GM23338 (cell line): ENCODE results near the gene LRSAM1.
A peak's percentile ranks its signal among the peaks of the same experiment; 100 is the strongest.

Experiments used
- CREB1 ChIP-seq: fragments of 250-450 bp; sonication (Bioruptor Pico); IDR thresholded peaks from 2 replicates; pipeline ENCODE4 v1.5.0; 2020; ENCODE audit warnings: low read depth, mild to moderate bottlenecking, moderate library complexity
- CTCF ChIP-seq, 2 experiments: fragments of 200-600 bp in 1 of 2; sonication (generic) in 1 of 2; conservative IDR thresholded peaks; 2 replicates each; pipeline versions ENCODE4 v1.5.1 to v1.6.1; 2016 to 2017; ENCODE audit warnings: antibody characterized with exemption in 2 of 2, low read depth in 2 of 2, mild to moderate bottlenecking in 2 of 2, moderate library complexity in 1 of 2
- EZH2 ChIP-seq: fragments of 200-600 bp; sonication (generic); IDR thresholded peaks from one replicate; pipeline ENCODE4 v1.8.0; 2017; ENCODE audit warnings: antibody characterized with exemption, mild to moderate bottlenecking, low read depth; ENCODE audit not compliant: unreplicated experiment
- EZH2phosphoT487 ChIP-seq: fragments of 200-600 bp; sonication (generic); IDR thresholded peaks from one replicate; pipeline ENCODE4 v1.8.1; 2018; ENCODE audit warnings: antibody characterized with exemption; ENCODE audit not compliant: unreplicated experiment
- JUNB ChIP-seq: IDR thresholded peaks from one replicate; pipeline ENCODE4 v1.6.1; 2016; ENCODE audit warnings: antibody characterized with exemption; ENCODE audit not compliant: unreplicated experiment
- POLR2AphosphoS5 ChIP-seq: IDR thresholded peaks from 2 replicates; pipeline ENCODE4 v1.6.1; 2016; ENCODE audit warnings: antibody characterized with exemption, low read depth
- TF ChIP-seq, protein P1 (sequence below): fragments of 250-450 bp; sonication (Bioruptor Pico); IDR thresholded peaks from 2 replicates; pipeline ENCODE4 v1.5.0; 2020; ENCODE audit warnings: mild to moderate bottlenecking, moderate library complexity

GRCh38 chr9:127485995-127486394, 34.7 kb downstream of the LRSAM1 start:
- peak; percentile 15 to 27; a peak in 1 of 4 replicates for TF ChIP-seq CTCF (conservative IDR thresholded peaks at IDR 0.05; ENCODE audit: low read depth in 2 of 2)
- no peak for TF ChIP-seq CREB1 (CRISPR knock-in tag)
- no peak for TF ChIP-seq POLR2AphosphoS5
- no peak for TF ChIP-seq EZH2
- no peak for TF ChIP-seq EZH2phosphoT487
- TF ChIP-seq, protein P1, sequence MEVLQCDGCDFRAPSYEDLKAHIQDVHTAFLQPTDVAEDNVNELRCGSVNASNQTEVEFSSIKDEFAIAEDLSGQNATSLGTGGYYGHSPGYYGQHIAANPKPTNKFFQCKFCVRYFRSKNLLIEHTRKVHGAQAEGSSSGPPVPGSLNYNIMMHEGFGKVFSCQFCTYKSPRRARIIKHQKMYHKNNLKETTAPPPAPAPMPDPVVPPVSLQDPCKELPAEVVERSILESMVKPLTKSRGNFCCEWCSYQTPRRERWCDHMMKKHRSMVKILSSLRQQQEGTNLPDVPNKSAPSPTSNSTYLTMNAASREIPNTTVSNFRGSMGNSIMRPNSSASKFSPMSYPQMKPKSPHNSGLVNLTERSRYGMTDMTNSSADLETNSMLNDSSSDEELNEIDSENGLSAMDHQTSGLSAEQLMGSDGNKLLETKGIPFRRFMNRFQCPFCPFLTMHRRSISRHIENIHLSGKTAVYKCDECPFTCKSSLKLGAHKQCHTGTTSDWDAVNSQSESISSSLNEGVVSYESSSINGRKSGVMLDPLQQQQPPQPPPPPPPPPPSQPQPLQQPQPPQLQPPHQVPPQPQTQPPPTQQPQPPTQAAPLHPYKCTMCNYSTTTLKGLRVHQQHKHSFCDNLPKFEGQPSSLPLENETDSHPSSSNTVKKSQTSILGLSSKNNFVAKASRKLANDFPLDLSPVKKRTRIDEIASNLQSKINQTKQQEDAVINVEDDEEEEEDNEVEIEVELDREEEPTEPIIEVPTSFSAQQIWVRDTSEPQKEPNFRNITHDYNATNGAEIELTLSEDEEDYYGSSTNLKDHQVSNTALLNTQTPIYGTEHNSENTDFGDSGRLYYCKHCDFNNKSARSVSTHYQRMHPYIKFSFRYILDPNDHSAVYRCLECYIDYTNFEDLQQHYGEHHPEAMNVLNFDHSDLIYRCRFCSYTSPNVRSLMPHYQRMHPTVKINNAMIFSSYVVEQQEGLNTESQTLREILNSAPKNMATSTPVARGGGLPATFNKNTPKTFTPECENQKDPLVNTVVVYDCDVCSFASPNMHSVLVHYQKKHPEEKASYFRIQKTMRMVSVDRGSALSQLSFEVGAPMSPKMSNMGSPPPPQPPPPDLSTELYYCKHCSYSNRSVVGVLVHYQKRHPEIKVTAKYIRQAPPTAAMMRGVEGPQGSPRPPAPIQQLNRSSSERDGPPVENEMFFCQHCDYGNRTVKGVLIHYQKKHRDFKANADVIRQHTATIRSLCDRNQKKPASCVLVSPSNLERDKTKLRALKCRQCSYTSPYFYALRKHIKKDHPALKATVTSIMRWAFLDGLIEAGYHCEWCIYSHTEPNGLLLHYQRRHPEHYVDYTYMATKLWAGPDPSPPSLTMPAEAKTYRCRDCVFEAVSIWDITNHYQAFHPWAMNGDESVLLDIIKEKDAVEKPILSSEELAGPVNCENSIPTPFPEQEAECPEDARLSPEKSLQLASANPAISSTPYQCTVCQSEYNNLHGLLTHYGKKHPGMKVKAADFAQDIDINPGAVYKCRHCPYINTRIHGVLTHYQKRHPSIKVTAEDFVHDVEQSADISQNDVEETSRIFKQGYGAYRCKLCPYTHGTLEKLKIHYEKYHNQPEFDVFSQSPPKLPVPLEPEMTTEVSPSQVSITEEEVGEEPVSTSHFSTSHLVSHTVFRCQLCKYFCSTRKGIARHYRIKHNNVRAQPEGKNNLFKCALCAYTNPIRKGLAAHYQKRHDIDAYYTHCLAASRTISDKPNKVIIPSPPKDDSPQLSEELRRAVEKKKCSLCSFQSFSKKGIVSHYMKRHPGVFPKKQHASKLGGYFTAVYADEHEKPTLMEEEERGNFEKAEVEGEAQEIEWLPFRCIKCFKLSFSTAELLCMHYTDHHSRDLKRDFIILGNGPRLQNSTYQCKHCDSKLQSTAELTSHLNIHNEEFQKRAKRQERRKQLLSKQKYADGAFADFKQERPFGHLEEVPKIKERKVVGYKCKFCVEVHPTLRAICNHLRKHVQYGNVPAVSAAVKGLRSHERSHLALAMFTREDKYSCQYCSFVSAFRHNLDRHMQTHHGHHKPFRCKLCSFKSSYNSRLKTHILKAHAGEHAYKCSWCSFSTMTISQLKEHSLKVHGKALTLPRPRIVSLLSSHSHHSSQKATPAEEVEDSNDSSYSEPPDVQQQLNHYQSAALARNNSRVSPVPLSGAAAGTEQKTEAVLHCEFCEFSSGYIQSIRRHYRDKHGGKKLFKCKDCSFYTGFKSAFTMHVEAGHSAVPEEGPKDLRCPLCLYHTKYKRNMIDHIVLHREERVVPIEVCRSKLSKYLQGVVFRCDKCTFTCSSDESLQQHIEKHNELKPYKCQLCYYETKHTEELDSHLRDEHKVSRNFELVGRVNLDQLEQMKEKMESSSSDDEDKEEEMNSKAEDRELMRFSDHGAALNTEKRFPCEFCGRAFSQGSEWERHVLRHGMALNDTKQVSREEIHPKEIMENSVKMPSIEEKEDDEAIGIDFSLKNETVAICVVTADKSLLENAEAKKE (CRISPR knock-in tag) = no peak
- TF ChIP-seq JUNB = no peak
